22Rv1 (cell line): ENCODE data around the gene PON3.

ENCODE experiments used
- ZFX ChIP-seq: fragments of 450-650 bp; IDR thresholded peaks from 2 replicates; pipeline ENCODE4 v1.6.1; 2017; ENCODE audit warnings: antibody characterized with exemption, borderline replicate concordance
- TF ChIP-seq, protein P1 (sequence below): fragments of 450-650 bp; IDR thresholded peaks from 2 replicates; pipeline ENCODE4 v1.5.1; 2017; ENCODE audit warnings: mild to moderate bottlenecking

DNA sequence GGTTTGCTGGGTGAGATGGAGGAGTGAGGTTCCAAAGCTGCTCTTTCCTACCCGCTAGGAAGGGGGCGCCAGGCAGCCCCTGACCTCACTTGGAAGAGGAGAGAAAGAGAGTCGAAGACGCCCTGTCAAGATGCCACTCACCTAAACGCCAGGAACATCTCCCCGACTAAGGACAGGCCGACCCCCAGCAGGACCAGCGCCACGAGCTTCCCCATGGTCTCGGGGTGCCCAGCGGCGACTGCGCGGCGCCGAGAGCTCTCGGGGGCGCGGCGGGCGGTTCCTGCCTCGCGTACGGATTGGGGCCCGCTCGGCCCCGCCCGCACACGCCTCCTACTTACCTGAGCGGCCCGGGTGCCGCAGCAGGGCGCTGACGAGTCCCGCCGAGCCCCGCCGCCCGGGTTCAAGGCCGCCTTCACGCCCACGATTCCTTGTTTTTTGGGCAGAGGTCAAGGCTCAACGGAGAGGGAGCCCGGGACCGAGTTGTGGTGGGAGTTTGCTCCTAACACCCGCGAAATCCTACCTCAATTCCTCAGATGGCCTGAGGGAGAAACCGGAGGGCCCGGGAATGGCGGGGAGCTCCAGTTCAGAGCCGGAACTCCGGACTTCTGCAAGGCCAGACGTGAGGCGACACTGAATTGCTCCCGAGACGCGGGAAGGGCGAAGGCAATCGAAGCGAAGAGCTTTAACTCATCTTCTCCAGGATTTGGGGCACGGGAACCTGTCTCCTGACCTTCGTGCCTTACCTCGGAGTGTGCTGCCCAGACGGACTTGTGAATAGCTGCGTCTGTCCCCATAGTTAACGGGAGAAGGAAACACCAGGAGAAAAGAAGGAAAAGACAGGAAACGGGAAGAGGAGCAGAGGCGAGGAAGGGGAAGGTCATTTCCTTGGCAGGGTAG lies at the start of gene PON3:
- TF ChIP-seq, protein P1, sequence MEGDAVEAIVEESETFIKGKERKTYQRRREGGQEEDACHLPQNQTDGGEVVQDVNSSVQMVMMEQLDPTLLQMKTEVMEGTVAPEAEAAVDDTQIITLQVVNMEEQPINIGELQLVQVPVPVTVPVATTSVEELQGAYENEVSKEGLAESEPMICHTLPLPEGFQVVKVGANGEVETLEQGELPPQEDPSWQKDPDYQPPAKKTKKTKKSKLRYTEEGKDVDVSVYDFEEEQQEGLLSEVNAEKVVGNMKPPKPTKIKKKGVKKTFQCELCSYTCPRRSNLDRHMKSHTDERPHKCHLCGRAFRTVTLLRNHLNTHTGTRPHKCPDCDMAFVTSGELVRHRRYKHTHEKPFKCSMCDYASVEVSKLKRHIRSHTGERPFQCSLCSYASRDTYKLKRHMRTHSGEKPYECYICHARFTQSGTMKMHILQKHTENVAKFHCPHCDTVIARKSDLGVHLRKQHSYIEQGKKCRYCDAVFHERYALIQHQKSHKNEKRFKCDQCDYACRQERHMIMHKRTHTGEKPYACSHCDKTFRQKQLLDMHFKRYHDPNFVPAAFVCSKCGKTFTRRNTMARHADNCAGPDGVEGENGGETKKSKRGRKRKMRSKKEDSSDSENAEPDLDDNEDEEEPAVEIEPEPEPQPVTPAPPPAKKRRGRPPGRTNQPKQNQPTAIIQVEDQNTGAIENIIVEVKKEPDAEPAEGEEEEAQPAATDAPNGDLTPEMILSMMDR: no peak
- TF ChIP-seq ZFX: no peak
